ENCODE data around the gene PAGE4.

PAGE4 gene

DNA sequence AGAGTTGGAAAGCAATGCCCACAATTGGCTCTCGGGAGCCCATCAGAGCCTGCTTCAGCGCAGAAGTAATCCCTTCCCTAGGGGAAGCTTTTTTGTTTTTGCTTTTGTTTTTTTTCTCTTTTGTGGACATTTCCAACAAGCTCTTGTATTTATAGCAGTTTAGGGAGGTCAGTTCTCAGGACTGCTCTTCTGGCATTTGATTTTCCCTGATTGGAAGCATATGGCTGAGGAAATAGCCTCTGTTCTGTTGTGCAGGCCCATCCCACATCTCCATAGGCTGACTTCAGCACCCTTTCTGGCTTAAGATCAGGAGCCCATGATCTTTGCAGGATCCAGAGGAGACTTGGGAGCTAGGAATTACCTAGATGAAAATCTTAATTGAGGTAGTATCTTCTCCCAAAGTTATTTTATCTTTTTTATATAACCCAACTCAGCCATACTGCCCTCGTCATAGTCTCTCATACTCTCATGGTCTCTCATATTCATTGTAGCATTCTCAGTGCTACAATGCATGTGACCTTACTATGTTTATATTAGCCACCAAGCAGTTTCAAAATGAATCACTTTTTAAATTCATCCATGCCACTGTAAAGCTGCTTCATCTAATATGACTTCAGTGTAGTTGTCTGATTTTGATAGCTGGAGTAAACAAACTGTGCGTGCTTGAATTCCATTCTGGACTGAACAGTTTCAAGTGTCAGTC, 16.7 kb downstream of the PAGE4 start:
- Histone ChIP-seq H3K4me2 (no peak overlapping the region), H3K4me3 (IDR thresholded peaks at IDR 0.05; ENCODE audit: insufficient read depth, low read depth, low read length) (no peak overlapping the region), H3K36me3 (ENCODE audit: insufficient read depth) (no peaks in the 10 kb centered on the region), H2AFZ (ENCODE audit: low read depth) (no peak overlapping the region), H3K79me2 (ENCODE audit: insufficient read depth, low read depth) (no peaks in the 10 kb centered on the region), H3K27ac (no peak overlapping the region), H3K9ac (no peak overlapping the region), H3K27me3 (ENCODE audit: insufficient read depth, low read depth) (no peaks in the 10 kb centered on the region), H4K20me1 (ENCODE audit: insufficient read depth) (no peaks in the 10 kb centered on the region), H3K4me1 (ENCODE audit: low read depth, poor library complexity, severe bottlenecking) (peaks cover 20% of the 10 kb centered on the region)
- no peak for TF ChIP-seq CTCF (conservative IDR thresholded peaks at IDR 0.05; ENCODE audit: low read depth, low read length)

DNA sequence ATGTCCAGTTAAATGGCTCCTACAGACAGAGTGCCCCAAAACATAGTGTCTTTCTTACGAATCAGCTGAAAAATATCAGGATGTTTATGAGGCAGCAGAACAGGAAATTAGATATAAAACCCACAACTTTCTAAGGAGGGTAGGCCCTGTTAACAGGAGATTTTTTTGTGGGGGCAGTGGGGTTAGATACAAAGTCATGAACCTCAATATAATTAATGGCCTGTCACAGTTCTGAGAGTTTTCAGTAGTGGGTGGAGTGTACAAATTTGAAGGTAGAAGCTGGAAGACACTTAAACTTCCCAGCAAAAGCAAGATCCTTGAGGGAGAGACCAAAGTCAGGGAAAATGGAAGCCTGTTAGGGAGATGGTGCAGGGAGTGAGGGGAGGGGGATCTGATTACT, 17.4 kb downstream of the PAGE4 start:
- H3K27ac ChIP-seq = no peak overlapping the region
- TF ChIP-seq CTCF (conservative IDR thresholded peaks at IDR 0.05; ENCODE audit: low read depth, low read length) = no peak
- no peaks in the 10 kb centered on the region for H3K36me3 ChIP-seq (ENCODE audit: insufficient read depth)
- no peak overlapping the region for H3K4me3 ChIP-seq (IDR thresholded peaks at IDR 0.05; ENCODE audit: insufficient read depth, low read depth, low read length)
- no peak overlapping the region for H3K9ac ChIP-seq
- no peaks in the 10 kb centered on the region for H4K20me1 ChIP-seq (ENCODE audit: insufficient read depth)
- H3K79me2 ChIP-seq (ENCODE audit: insufficient read depth, low read depth) = no peaks in the 10 kb centered on the region
- no peak overlapping the region for H2AFZ ChIP-seq (ENCODE audit: low read depth)
- no peaks in the 10 kb centered on the region for H3K27me3 ChIP-seq (ENCODE audit: insufficient read depth, low read depth)
- H3K4me2 ChIP-seq = no peak overlapping the region
- H3K4me1 ChIP-seq (ENCODE audit: low read depth, poor library complexity, severe bottlenecking) = peaks cover 17% of the 10 kb centered on the region

GRCh38 chrX:49848275-49848674, 19.2 kb downstream of the PAGE4 start:
- H3K4me2 ChIP-seq = no peak overlapping the region
- H3K4me1 ChIP-seq (ENCODE audit: low read depth, poor library complexity, severe bottlenecking) = peaks cover 17% of the 10 kb centered on the region
- H3K9ac ChIP-seq = no peak overlapping the region
- H3K4me3 ChIP-seq (IDR thresholded peaks at IDR 0.05; ENCODE audit: insufficient read depth, low read depth, low read length) = no peak overlapping the region
- H3K27ac ChIP-seq = no peak overlapping the region
- no peaks in the 10 kb centered on the region for H3K79me2 ChIP-seq (ENCODE audit: insufficient read depth, low read depth)
- no peaks in the 10 kb centered on the region for H3K36me3 ChIP-seq (ENCODE audit: insufficient read depth)
- H2AFZ ChIP-seq (ENCODE audit: low read depth) = no peak overlapping the region
- no peak for TF ChIP-seq CTCF (conservative IDR thresholded peaks at IDR 0.05; ENCODE audit: low read depth, low read length)
- no peaks in the 10 kb centered on the region for H3K27me3 ChIP-seq (ENCODE audit: insufficient read depth, low read depth)
- no peaks in the 10 kb centered on the region for H4K20me1 ChIP-seq (ENCODE audit: insufficient read depth)

DNA sequence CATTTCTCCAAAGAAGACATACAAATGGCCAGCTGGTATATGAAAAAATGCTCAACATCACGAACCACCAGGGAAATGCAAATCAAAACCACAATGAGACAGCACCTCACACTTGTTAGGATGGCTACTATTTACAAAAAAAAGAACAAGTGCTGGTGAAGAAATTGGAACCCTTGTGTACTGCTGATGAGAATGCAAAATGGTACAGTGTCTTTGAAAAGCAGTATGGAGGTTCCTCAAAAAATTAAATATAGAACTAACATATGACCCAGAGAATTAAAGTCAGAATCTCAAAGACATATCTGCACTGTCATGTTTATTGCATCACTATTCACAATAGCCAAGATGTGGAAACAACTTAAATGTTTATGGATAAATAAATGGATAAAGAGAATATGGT, 20.9 kb downstream of the PAGE4 start:
- Histone ChIP-seq H3K4me1 (ENCODE audit: low read depth, poor library complexity, severe bottlenecking) (peaks cover 17% of the 10 kb centered on the region), H3K36me3 (ENCODE audit: insufficient read depth) (no peaks in the 10 kb centered on the region), H3K27me3 (ENCODE audit: insufficient read depth, low read depth) (no peaks in the 10 kb centered on the region), H3K9ac (no peak overlapping the region), H3K79me2 (ENCODE audit: insufficient read depth, low read depth) (no peaks in the 10 kb centered on the region), H4K20me1 (ENCODE audit: insufficient read depth) (no peaks in the 10 kb centered on the region), H3K4me3 (IDR thresholded peaks at IDR 0.05; ENCODE audit: insufficient read depth, low read depth, low read length) (no peak overlapping the region), H3K4me2 (no peak overlapping the region), H3K27ac (no peak overlapping the region), H2AFZ (ENCODE audit: low read depth) (no peak overlapping the region)
- no peak for TF ChIP-seq CTCF (conservative IDR thresholded peaks at IDR 0.05; ENCODE audit: low read depth, low read length)
